GM18502 (cell line): ENCODE data around the gene AKR1E2.
A peak's percentile ranks its signal among the peaks of the same experiment; 100 is the strongest.

Experiments used
- ATAC-seq: cut with Tn5 transposase; IDR thresholded peaks from one replicate; pipeline ENCODE4 v1.9.1; 2021; ENCODE audit warnings: mild to moderate bottlenecking; ENCODE audit not compliant: unreplicated experiment, poor library complexity

The AKR1E2 gene

DNA sequence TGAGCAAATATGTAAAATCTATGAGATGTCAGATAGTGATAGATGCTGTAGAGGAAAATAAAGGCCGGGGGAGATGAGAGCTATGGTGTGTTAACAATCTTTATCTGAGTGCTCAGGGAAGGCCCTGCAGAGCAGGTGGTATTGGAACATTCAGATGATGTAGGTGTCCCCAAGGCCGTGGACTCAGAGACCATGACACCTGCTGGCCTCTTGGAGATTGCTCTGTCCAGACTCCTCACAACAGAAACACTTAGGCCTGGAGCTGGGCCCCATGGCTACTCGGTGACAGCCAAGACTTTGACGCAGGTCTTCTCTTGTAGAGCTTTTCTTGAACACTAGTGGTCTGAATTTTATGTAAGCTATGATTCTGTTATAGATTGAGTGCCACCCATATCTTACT lies 13.3 kb downstream of the AKR1E2 start:
- no peak for ATAC-seq

DNA sequence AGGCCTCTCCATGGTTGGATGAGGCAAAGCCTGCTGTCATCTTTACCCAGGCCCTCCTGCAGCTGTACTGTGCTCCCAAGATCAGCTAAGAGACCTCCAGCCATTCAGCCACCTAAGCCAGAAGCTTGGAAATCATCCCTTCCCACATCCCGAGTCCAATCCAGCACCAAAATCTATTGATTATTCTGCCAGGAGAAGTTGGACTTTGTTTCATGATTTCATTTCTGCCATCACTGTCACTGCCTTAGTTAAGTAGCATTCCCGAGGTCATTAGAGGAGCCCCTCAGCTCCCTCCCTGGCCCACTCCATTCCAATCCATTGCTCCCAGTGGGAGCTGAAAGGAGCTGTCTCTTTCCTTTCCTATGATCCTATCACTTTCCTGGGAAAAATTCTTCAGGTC lies 14.1 kb downstream of the AKR1E2 start:
- no peak for ATAC-seq

DNA sequence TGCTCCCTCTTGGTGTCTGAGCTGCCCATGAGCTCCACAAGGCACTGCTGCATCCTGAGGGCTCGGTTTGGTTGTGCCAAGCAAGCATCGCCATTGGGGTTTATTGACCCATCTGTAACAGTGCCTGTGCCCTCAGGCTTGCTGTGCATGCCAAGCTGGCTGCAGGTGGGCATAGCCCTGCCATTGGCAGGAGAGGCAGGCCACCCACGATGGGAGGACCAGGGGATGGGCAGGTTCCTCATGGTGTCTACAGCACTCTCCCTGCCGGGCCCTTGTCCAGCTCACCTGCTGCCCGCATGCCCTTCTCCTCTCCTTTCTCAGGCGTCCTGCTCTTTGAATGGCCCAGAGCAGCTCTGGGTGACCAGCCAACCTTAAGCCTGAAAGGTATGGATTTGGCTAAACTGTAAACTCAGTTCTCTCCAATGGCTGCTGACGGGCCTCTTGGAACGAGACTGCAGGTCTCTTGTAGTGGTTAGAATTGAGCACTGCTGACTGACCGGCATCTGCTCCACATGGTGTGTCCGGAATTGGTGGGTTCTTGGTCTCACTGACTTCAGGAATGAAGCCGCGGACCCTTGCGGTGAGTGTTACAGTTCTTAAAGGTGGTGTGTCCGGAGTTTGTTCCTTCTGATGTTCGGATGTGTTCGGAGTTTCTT lies 17.6 kb downstream of the AKR1E2 start:
- ATAC-seq: no peak

DNA sequence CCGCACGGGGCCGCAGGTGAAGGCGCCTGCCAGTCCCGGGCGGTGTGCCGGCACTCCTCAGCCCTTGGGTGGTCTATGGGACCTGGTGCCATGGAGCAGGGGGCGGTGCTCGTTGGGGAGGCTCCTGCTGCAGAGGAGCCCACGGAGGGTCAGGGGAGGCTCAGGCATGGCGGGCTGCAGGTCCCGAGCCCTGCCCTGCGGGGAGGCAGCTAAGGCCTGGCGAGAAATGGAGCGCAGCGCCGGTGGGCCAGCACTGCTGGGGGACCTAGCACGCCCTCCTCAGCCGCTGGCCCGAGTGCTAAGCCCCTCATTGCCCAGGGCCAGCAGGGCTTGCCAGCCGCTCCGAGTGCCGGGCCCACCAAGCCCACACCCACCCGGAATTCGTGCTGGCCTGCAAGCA lies 18.9 kb downstream of the AKR1E2 start:
- ATAC-seq: no peak

DNA sequence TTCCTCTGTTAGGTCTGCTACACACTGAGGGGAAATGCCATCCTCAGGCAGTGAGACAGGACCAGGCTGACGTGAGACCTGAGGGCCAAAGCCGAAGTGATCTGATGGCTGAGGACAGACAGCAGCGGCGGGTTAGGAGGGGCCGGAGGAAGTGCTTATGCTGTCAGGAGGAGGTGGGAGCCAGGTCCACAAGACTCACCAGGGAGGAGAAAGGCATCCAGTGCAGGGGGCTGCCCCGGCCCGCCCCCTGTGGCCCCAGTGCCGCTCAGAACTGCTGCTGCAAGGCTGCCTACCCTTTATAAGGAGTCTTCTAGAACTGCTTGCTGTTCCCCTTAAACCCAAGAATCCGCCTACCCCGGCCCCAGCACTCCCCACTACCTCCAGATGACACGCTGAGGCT lies 19.8 kb downstream of the AKR1E2 start:
- ATAC-seq: no peak

DNA sequence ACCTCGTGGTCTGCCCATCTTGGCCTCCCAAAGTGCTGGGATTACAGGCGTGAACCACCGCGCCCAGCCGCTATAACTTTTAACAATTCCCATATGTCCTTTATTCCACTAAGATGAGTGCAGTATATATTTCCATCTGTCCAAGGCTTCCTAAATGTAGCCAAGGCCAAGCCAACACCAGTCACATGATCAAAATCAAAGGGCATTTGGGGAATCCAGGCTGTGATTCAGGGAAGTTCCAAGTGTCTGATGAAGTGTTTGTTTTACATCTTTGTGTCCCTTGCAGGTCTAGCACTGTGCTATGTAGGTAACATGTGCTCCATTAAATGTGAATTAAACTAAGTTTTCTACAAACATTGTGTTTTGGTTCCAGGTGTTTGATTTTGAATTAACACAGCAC lies 20.8 kb downstream of the AKR1E2 start:
- ATAC-seq: no peak

DNA sequence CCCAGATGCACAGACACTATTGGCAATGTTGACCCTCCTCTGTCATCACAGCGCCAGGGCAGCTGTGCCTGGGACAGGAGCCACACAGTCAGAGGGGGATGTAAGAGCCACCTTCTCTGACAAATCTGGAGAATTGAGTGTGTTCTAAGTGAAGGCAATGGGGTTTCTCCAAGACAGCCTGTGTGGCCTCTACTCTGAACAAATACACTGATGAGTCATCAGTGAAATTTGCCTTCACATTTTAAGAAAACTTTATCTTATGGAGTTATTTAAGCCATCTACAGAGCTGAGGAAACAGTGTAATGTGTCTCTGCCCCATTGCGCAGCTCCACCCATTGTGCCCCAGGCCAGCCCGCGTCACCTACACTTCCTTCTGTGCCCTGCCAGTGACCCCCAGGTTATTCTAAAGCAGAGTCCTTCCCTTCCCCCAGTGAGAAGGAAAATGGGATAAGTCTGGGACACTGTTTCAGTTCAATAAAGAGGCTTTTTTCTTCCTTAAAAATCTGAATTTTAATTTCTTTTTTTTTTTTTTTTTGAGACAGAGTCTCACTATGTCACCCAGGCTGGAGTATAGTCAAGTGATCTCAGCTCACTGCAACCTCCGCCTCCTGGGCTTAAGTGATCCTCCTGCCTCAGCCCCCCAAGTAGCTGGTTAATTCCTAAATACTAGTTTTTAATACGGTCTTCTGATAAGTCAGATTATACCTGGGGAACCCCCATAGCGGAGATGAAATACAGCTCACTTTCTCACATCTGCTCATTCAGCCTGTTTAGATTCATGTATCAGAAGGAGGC lies 21.8 kb downstream of the AKR1E2 start:
- ATAC-seq: no peak

DNA sequence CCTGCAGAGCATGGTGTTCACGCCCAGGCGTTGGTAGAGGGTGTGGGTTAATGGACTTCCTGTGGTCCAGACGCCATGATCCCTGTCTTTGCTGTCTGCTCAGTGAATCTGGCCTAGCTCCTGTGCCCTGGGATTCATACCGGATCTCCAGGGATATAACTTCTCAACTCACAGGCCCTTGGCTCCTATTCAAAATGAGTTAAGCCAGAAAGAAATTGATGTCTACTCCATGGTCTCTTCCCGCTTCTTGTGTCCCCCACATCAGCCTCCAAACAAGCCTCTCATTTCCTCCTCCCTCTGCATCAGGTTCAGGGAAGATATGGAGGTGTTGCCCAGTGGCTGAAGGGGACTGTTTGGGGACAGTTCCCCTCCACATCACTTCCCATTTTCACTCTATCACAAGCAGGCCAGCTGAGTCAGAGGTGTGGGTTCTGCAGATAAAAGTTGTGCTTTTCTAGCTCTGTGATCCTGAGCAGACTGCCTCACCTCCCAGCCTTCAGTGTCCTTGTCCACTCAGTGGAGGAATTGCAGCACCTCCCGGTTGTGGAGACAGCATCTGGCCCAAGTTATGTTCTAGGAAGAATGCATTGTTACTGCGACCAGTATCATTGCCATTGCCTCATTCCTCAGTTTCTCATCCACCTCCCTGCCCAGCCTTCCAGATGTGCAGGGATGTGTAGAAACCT lies 22.5 kb downstream of the AKR1E2 start:
- ATAC-seq: no peak

DNA sequence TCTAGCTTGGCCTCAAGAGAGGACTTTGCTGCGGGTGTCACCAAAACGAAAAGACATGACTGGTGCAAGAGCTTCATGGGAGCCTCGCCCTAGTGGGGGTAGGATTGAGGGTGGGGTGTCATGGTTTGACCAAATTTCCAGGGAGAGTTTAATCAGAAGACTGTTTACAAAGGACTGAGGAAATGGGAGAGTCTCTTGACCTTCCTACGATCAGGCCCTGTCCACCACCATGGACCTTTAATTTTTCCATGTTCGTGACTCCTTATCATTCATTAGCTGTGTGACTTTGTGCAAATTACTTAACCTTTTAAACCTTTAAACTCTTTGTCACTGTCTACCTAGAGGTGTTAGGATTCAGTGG lies 23.0 kb downstream of the AKR1E2 start:
- ATAC-seq: no peak

DNA sequence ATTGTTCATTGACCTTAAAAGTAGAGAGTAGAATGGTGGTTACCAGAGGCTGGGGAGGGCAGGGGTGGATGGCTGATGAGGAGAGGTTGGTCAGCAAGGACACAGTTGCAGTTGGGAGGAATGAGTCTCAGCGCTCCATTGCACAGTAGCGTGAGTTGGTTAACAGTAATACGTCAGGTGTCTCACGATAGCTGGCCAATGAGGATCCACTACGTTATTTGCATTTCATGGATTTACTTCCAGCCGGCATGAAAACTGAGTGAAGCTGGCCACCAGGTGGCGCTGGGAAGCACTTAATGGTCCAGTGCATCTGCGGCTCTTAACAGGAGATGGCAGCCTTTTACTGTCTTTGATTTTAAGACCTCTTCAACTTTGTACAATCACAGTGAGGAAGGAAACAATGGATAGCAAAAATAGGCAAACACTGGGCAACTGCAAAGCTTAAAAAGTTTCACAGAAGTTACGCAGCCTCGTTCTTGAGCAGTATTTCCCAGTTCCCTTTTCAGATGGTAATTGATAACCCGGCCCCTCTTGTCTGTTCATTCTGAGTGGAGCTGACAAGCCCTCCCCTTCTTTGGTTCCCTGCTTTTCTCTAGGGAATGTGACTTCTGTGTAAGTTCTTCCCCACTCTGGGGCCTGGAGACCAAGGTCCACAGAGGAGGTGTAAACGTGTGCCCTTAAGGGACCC lies 23.7 kb downstream of the AKR1E2 start:
- ATAC-seq: peak; percentile 96

DNA sequence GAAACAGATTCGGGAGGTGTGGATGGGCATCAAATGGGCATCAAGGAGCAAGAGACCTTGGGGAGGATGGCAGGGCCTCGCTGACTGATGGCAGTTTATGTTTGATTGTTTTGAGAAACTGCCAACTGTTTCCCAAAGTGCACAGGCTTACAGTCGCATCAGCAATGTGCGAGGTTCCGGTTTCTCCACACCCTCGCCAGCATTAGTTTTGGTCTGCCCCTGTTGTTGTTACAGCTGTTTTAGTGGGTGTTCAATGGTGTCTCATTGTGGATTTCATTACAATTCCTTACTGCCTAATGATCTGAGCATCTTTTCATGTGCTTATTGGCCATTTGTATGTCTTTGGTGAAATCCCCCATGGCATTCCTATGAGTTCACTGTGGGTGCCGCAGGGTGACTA lies 24.4 kb downstream of the AKR1E2 start:
- no peak for ATAC-seq

DNA sequence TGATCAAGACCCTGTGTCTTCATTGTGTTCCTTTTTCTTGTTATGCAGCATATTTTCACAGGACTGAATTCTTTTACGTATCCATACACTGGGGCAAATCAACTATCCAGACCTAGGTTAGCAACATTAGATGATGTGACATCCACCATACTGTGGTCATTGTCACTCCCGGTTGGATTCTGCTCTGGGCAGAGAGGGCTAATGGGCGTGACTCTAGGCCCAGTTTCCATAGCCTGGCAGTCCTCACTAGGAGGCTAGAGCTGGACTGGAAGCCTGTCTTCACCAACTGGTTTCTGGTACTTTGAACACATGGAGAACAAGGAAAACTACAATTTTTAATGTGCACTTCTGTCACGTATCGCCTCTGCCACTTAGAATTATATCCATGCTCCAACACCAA lies 25.2 kb downstream of the AKR1E2 start:
- ATAC-seq: no peak

DNA sequence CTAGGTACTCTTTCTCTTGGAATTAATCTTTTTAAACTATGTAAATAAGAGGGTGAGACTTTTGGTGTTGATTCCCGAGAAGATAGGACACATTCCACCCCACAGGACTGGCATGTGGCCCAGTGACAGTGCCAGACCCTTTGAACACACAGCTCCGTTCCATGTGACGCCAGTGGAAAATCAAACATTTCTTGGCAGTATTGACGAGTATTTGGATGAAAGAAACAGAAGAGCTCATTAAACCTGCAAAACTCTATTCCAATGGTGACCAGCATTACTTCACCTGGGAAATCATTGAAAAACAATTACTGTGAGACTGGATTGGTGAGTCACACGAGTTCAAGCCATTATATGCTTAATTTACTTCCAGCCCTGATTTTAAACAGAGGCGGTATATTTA lies 25.8 kb downstream of the AKR1E2 start:
- ATAC-seq: no peak

DNA sequence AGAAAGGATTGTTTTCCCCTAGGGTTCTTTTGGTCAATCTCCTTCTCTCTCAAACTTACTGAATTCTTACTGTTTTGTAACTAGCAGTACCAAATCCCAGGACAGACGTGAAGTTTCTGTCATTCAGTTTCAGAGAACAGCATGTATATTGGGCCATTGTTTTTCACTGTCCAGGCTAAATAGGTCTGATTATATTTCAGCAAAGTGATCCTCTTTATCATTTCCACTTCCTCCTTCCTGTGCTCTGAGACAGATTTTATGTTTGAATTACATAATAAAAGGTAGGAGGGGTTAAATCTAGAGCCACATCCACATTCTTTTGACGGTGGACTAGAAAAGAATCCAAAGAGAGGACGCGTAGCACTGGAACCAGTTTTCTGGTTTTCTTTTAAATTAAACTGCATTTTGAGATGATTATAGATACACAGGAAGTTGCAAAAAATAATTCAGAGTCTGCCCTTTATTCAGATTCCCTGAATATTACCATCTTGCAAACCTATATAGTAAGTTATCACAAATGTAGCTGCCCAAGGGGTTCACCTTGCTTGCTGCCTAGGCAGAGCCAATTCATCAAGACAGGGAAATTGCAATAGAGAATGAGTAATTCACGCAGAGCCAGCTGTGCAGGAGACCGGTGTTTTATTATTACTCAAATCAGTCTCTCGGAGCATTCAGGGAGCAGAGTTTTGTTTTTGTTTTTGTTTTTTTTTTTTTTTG lies 40.1 kb downstream of the AKR1E2 start:
- no peak for ATAC-seq

DNA sequence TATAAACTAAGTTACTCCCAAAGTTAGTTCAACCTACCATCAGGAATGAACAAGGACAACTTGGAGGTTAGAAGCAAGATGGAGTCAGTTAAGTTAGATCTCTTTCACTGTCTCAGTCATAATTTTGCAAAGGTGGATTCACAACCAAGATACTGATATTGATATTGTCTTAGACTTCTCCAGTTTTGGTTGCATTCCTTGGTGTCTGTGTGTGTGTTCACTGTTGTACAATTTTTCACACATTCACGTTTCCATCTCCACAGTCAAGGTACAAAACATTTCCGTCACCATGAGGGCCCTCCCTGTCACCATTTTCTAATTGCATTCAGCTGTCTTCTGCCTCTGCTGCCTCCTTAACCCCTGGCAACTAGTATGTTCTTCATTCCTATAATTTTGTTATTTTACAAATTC lies 41.1 kb downstream of the AKR1E2 start:
- no peak for ATAC-seq

DNA sequence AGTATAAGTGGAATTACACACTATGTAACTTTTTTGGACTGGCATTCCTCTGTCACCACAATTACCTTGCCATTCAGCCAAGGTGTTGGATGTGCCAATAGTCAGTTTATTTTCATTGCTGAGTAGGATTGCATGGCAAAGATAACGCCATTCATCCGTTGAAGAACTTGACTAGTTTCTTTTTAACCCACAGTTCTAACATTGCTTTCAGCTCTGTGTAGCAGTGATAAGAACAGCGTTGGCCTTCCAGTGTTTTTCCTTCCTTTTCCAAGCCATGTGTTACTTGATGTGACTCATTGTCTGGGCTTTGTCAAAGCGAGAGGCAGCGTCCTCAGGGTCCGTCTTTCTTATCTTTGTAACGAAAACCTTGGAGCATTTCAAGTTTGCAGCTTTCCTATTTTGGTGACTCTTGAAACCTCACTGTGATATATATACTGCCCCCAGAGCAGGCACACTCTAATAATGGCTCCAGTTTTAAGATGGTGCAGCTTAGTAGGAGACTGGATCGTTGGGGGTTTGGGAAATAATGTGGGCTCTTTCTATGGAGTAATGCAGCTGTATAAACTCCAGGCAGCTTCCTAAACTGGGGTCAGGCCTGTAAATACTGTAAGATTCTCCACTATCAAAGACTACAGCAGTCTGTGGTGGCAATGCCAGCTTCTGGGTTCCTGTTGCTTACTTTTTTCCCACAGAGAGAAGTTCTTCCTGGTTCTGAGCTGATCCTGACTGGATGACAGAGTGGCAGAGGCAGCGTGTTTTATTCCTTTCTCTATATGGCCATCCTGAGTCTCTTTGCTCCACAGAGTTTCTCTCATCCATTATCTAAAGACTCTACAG lies 41.7 kb downstream of the AKR1E2 start:
- no peak for ATAC-seq

DNA sequence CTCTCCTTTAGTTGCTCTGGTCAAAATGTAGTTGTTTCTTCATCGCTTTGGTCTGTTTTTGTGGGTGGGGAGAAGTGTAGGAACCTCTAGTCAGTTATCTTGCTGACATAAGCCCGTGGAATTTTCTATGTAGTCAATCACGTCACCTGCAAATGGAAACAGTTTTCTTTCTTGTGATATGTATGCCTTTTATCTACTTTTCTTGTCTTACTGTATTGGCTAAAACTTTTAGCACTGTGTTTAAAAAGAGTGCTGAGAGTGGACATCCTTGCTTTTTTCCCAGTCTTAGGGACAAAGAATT lies 42.3 kb downstream of the AKR1E2 start:
- no peak for ATAC-seq

DNA sequence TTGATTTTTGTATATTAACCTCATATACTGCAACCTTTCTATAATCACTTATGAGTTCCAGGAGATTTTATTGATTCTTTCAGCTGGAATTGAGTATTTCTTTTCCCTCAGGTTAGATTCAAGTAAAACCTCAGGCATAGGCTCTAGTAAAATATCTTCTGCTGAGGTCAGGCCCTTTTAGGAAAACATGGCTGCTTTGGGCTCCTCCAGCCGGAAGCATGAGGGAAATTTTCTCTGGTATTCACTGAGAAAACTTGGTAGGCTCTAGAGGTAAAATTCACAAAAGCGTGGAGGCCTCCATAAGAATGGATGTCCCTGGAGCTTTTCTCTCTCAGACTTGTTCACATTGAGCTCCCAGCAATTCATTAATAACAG lies 56.7 kb downstream of the AKR1E2 start:
- no peak for ATAC-seq

DNA sequence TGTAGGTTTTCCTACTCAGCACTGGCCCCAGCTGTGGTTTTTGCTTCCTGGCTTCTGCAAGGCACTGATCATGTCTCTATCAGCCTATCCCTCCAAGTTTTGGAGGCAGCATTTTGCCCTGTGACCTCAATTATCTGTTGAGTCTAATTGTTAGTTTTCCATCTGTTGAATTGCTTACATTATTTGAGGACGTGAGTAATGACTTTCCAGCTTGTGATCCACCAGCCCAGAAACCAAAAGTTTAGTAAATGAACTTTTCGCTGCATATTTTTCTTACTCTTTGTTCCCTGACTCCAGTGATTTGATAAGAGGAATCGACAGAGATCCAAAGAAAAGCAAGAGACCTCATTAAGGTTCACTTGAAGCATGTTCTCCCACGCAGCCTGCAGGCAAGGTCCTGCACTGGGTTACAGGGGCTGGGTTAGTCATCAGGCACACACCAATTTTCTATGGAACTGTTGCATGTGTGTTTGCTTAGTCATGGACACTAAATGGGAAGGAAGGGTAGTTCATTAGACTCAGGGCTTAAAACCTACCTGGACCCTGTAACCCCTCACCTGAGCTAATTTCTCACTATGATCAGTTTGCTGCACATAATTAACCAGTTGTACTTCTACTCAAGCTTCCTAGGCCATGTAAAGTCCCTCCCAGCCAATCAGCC lies 57.2 kb downstream of the AKR1E2 start:
- ATAC-seq: no peak
